GM11168 (cell line): ENCODE data around the gene IL17RB.

ENCODE experiments used
- in situ Hi-C: fragments of 300-500 bp; cut with MboI; formaldehyde crosslinking; loops from one replicate; pipeline ENCODE4 v1.12.0; 2022; ENCODE audit warnings: low sequenced_read_pairs; ENCODE audit not compliant: unreplicated experiment

IL17RB gene

DNA sequence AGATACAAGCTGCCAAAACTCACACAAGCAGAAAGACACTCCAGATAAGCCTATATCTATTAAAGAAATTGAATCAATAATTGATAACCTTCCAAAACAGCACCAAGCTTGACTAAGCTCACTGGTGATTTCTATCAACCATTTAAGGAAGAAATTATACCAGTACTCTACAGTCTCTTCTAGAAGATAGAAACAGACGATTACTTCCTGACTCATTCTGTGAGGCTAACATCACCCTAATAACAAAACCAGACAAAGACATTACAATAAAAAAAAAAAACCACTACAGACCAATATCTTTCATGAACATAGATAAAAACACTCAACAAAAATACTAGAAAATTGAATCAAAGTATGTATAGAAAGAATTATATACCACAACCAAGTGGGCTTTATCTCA lies 20.3 kb upstream of the IL17RB start:
- in situ Hi-C loops, result no loop called here

DNA sequence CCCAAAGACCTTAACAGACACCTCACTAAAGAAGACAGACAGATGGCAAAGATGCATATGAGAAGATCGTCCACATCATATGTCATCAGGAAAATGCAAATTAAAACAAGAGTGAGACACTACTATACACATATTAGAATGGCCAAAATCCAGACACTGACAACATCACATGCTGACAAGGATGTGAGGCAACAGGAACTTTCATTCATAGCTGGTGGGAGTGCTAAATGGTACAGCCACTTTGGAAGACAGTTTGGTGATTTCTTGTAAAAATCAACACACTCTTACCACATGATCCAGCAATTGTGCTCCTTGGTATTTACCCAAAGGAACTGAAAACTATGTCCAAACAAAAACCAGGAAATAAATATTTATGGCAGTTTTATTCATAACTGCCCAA lies 17.8 kb upstream of the IL17RB start:
- in situ Hi-C loops, result no loop called here

DNA sequence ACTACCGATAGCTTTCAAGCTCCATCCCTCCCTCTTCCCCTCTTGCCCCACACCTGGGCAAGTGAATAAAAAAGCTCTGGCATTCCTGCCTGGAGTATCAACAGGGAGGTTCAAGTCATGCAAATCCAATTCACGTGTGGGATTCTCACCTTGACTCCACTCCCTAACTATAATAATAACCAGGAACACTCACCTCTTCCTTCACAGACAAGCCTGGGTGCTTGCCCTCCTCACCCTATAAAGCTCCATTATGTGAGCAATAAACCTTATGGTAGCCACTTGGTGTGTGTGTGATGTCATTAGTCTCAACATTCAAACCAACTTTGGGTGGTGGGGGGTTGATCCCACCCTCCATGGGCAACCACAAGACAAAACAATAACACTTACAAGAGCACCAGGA lies 16.8 kb upstream of the IL17RB start:
- in situ Hi-C loops, result no loop called here

DNA sequence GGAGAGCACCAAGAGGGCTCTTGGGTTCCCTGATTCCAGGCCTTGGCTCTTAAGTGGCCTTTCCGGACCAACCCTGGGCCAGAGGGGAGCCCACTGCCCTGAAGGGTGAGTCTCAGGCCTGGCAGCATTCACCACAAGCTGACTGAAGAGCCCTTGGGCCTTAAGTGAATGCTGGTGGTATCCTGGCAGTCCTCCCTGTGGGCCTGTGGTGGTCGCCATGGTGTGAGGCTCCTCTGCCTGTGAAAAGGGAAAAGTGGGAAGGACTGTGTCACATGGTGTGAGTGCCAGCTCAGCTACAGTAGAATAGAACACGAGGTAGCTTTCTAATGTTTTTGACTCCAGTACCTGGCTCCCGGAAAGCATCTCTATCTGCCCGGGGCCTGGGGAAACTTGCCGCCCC lies 15.4 kb upstream of the IL17RB start:
- in situ Hi-C loops, result no loop called here

DNA sequence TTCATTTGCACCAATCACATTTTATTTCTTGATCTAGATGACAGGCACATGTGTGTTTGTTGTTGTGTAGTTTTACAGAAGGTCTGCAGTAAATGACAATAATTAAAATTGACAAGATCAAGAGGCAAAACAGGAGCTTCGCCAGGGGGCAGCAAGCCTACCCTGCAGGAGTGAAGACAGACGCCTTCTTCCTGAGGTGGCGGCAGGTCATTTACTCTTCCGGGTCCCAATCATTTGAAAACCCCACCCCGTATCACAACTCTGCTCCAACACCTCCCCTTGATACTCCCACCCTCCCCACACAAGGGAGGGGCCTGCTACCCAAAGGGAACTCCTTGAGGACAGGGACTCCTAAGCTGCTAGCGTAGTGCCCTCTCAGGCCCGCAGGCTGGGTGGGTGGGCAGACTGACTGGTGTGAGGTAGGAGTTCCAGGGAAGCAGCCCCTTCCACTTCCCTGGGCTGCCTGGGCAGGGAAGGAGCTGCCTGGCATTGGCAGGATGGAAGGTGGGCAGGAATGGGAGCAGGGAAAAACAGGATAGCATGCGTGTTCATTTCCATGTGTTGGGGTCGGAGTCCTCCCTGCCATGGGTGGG lies 13.2 kb upstream of the IL17RB start:
- in situ Hi-C loops, result no loop called here

DNA sequence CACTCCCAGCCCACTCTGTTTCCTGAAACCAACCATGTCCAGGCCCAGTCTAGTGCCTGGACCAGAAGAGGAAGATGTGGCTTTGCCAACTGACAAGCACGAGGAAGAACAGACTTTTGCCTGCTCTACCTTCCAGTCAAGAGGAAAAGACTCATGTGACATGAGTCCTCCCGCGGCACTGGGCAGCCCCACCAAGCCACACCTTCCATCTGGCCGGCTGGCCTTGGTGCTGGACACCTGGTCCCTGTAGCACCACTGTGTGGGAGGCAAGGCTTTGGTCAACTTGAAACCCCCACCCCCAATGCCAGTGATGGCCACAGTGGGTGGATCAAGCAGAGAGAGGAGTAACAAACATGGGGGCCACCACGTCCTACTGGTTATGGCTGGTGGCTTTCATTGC lies 12.7 kb upstream of the IL17RB start:
- in situ Hi-C loops, result no loop called here

DNA sequence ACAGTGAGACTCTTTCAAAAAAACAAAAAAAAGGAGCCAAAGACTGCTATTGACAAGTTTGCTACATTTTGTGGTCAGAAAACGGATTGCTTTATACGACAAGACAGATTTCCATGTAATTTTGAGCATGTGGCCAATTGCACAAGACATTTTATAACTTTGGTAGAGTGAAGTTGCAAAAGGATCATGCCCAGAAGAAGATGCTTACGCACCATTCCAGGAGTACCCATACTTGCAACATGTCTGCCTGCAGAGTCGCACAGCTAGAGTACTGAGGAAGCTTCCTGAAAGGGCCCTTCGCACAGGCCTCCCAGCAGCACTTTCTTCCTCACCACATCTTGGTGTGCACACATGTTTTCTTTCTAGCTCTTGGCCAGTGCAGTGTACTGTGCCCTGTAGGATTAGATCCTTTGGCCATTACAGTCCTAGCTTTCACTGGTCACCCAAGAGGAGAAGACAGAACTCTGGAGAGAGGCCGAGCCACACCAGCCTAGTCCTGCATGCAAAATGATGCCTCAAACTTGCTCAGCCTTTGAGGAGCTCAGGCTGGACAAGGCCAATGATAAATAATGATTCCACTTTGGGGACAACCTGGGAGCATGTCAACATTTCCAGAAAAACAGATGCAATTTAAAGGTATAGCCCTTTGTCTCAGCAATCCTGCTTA lies 11.8 kb upstream of the IL17RB start:
- in situ Hi-C loops, result no loop called here

DNA sequence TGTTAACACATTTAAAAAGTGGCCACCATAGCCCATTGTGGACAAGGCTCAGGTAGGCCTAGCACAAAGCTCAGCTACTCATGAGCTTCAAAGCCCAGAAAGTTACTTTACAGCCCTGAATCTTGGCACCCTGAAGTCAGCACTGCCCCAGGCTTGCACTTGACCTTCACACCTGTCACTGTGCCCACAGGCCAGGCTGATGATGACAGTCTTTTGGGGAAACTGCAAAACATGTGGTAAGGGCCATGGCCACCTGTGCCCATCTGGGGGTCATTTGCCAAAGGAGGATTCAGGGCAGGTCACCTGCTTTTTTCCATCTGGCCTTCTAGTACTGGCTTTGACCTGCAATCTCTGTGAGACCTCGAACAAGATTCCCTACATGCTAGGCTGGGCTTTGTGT lies 11.1 kb upstream of the IL17RB start:
- in situ Hi-C loops, result no loop called here

DNA sequence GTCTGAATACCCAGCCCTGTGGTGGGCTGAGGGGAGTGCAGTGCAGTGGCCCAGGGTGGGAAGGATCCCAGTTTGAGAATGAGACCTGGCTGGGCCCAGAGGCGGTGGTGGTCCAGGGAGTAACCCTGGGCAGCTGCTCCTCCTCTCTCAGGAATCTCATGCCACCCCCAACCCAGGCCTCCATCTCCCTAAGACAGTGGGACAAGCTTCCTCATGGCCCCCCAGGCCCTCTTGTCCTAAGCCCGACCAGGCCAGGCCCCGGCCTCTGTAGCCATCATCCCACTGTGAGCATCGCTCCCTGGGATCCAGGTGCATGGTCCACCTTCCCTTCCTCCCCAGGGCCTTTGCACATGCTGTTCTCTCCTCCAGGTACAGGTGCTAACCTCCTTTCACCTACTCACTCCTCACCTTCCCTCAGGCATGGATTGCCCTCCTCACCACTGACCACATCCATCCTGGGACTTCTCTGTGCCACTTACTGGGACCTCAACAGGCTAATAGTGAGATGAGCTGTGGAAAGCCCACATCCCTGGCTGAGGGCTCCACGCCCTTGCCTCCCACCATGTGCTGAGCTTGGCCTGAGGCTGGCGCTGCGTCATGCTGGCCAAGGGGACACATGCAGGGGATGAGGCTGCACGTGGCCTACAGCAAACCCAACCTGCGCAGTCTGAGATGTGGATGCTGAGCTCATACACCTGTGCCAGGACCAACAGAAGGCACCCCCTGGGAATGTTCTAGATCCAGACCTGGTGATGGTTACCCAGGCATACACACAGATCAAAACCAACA lies 10.1 kb upstream of the IL17RB start:
- in situ Hi-C loops, result no loop called here

DNA sequence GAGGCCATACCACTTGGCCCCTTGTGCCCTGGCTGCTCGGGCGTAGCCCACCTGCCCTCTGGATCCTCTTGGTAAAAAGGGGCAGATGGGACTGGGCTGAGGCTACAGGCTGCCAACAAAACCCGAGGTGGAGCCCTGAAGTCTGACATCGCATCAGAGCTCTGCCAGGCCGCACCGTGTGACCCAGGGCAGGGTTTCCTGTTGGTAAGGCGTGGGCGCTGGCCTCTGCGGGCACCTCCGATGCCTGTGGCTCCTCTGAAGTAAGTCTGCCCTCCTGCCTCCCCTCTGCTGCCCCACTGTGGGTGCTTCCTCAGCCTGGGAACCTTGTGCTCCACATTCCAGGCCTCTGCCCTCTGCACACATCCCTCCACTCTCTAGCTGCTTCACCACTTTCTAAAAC lies 9.0 kb upstream of the IL17RB start:
- in situ Hi-C loops, result no loop called here

DNA sequence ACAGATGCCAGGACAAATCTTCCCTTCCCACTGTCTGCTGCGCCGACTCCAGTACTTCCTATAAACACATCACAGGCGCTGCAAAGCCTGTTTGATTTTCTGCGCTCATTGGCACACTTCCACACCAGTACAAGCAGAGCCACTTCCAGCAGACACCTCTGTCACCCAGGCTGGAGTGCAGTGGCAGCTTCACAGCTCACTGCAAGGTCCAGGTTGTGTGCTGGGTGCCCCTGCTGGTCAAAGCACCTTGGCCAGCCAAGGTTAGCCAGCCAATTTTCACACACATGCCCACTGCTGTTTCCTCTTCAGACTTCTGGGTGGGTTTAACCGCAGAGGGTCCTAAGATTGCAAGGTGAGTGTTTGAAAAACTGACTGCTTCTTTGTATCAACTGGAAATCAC lies 5.1 kb upstream of the IL17RB start:
- in situ Hi-C loops, result no loop called here

DNA sequence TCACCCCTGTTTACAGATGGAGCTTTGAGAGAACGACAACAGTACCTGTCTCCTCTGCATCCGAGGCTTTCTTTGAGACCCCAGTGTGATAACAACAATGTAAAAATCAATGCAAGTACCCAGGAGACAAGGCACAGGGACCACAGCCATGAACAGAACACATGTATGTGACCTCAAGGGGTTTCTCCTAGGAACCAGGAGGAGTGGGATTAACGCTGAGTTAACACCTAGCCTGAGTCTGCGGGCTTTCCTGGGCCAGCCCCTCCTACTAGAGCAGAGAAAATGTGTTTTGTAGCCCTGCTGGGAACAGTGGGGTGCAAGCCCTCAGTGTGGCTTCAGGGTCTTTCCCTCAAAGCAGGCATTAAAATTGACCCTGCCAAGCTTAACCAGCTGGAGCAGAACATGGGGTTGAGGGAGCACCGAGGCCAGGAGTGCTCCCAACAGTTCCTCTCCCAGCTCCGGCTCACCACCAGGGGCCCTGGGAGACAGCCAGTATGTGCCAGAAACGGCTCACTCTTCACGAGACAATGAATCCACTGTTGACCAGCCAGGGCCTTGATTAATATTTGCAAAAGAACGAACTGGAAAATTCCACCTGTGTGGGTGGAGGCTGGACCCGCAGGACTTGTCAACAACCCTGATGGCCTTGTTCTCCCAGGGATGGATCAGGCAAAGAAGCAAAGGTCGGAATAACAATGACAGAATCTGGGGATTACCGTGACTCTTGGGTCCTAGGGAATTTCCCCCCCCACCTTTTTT lies 3.8 kb upstream of the IL17RB start:
- in situ Hi-C loops, result no loop called here

DNA sequence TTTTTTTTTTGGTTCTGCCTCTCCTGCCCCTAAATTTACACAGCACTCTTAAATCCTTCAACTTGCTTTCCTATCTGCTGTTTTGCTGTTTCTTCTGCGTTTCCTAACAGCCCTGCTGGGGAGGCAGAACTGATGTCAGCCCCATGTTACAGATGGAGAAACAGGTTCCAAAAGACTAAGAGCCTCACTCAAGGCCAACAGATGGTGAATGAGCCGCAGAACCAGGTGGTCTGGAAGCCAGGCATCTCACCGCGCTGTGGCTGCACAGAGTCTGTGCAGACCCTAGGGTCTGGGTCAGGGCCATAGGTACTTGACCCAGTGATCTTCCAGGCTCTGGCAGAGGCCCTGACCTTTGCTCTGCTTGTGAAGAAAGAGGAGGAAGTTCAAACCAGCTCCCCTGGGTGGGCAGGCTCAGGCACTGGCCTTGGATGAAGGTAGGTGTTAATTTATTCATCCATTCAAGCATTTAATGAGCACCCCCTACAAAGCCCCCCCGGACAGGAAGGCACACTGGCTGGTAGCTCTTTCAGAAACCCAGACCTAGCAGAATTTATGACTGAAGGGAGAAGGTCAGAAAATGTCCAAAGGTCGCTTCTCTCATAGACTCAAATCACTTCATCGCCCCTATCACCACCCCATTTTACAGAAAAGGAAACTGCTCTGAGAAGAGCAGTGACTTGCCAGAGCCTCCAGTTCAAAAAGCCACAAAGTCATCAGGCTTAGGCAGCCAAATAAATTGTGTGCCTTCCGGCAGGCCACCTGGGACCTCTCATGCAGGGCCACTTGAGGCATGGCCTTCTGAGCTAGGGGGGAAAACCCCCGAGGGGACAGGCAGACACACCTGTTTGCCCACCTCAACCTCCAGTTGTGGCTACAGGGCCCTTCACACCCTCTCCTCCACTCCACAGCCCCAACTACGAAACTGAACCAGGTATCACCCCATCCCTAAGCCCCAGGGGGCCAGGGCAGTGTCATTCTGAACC lies 2.9 kb upstream of the IL17RB start:
- in situ Hi-C loops, result no loop called here

DNA sequence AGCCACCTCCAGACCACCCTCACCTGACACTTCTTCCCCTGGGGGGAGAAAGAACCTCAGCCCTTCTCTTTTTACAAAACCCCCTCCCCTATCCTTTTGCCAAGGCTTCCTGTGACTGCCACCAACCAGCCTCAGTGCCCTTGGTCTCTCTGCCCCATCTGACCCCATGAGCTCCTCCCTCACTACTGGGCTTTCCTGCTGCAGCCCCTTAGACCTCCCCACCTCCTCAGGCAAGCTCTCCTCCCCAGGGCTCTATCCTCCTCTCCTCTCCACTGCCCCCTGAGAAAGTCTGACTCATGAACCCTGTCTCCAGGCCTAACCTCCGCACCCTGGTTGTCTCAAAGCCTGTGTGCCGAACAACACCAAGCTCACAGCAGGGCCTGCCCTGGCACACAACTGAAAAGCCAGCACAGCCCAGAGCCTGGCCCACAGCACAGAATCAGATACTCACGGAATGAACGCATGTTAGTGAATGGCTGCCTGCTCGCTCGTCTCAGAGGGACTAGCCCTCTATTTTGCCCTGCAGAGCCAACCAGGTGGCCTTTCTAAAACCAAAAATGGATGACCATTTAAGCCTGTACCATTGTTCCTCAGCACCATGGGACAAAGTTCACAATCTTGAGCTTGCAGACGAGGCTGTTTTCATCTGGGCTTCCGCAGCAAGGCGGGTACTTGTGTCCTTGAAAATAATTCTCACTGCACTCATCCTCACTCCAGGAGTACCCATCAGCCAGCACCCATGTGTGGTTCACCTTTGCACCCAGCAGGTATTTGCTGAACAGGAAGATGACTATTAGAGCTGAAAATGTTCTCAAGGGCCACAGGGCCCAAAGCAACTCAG lies 1.9 kb upstream of the IL17RB start:
- in situ Hi-C loops, result no loop called here

DNA sequence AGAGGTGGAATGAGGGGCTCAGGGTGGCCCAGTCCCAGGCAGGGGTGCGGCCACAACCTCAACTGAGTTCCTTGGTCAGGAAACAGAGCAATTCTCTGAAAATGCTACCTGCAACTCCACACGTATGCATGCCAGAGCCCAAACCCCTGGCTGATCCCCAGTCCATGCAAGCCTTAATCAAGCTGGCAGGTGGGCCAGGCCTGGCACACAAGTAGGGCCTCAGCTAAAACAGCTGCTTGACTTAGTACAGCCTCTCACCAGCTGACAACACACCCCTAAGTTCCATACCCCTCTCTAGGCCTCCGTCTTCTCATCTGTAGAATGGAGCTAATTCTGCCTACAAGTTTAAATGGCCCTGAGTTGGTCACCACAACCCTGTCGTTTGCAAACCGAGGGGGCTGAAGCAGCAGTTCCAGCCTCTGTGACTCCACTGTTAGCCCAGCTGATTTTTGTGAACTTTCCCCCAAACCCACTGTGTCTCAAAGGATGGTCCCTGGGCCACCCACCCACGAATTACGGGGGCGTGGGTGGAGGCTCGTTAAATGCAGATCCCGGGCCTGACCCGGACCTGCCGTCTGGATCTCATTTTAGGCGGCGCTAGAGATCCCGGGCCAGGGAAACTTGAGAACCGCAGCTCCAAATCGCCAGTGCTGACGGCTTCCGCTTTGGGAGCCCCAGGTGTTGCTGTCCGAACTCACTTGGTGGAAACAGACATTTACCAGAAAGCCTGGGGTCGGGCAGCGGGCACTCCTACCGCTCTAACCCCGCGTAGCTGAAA lies 1.1 kb upstream of the IL17RB start:
- in situ Hi-C loops, result no loop called here

DNA sequence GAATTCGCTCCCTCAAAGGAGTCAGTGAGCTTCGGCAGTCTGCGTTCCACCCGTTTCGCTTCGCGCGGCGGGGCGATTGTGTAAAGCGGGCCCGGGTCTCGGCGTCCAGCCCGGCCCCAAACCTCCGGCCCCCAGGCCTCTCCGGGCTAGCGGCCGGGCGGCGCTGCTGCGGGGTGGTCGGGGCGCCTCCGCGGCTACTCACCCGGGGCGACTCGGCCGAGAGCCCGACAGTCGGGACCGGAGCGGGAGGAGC lies 561 bp upstream of the IL17RB start:
- in situ Hi-C loops, result no loop called here

DNA sequence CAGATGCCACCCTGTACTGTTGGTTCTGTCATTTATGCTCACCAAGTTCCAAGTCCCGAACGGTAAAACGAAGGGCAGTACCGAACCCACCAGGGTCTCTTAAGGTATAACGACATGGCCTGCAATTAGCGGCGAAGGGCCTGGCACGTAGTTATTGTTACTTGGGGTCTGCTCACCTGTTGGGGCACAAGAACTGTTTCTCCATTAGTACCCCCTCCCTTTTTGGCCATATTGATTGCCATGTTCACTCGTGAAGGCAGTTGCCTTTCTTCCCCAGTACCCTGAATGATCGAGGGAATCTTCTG lies 435 bp downstream of the IL17RB start:
- in situ Hi-C loops, result no loop called here

DNA sequence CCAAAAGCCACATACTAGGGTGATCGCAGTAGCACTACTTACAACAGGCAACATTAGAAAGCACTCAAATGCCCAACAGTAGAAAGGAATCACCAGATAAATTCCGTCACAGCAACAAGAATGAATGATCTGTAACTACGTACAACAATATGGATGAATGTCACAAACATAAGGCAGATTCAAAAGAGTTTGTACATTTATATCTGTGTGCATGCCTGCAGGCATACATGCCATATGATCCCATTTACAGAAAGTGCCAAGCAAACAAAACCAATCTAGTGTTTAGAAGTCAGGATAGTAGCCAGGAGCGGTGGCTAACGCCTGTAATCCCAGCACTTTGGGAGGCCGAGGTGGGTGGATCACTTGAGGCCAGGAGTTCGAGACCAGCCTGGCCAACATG lies 3.5 kb downstream of the IL17RB start:
- in situ Hi-C loops, result no loop called here

DNA sequence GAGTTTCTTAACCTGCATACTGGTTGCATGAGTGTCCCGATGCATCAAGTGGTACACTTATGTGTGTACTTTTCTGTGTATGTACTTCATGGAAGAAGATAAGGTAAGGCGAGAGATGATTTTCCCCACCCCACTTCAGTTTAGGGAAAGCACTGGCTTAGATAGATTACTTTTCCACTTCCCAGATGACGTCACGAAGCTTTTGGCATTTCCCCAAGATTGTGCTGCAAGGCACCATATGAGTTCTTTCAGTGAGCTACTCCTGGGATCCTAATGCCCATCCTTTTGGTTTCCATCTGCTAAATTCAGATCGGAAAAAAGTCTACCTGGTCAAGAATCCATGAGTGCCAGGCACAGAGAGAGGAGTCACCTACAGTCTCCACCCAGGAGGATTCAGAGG lies 4.5 kb downstream of the IL17RB start:
- in situ Hi-C loops, result no loop called here
